ENCODE data around the gene GK. TPM values are rescaled to one million over a fixed set of nuclear protein-coding genes. Genes with fewer than 3 reads are reported as not detected.

Gene GK
- total RNA-seq, 1 experiment from 2014 or later: 9.8 TPM

- no peak overlapping the region for H2AFZ ChIP-seq (ENCODE audit: low read length)
- H3K14ac ChIP-seq (ENCODE audit: insufficient read depth, low read length): no peak overlapping the region
- no peaks in the 10 kb centered on the region for H3K79me2 ChIP-seq (ENCODE audit: insufficient read depth, low read length)
- no peak overlapping the region for H4K91ac ChIP-seq (ENCODE audit: insufficient read length, low read depth, low read length)
- H3K27ac ChIP-seq (ENCODE audit: insufficient read length, low read depth, low read length): no peak overlapping the region
- no peaks in the 10 kb centered on the region for H3K23me2 ChIP-seq (ENCODE audit: insufficient read length, low read depth, low read length, poor library complexity, severe bottlenecking)
- H2BK15ac ChIP-seq (ENCODE audit: low read depth, low read length): no peak overlapping the region
- Mint-ChIP-seq H3K27me3 (ENCODE audit: low read depth) (no peaks in the 10 kb centered on the region), H3K4me1 (no peaks in the 10 kb centered on the region), H3K27ac (no peak overlapping the region), H3K9me3 (peaks cover 0 to 41% of the 10 kb centered on the region in 2 experiments; a peak in 4 of 5 replicates), H3K4me3 (no peak overlapping the region), H3K36me3 (ENCODE audit: insufficient read depth in 1 of 3, low read depth in 3 of 3) (peaks cover 0 to 6% (median 2%) of the 10 kb centered on the region in 3 experiments; a peak in 2 of 7 replicates)
- no peak overlapping the region for H4K8ac ChIP-seq (replicated peaks; ENCODE audit: insufficient read length, low read depth, low read length)
- H3K18ac ChIP-seq (ENCODE audit: insufficient read length, low read depth, low read length): no peak overlapping the region
- no CpG with 5 or more reads among the region's 5 CpGs for WGBS (ENCODE audit: extremely low coverage, insufficient read length, low lambda C conversion rate)
- no peak overlapping the region for H4K5ac ChIP-seq (ENCODE audit: insufficient read length, low read depth, low read length)
- no peaks in the 10 kb centered on the region for H4K20me1 ChIP-seq (ENCODE audit: control insufficient read depth, insufficient read depth, insufficient read length)
- no peak overlapping the region for H3K4ac ChIP-seq (ENCODE audit: low read depth, low read length)
- DNase-seq: peak; percentile 43
- no peaks in the 10 kb centered on the region for H3K79me1 ChIP-seq (ENCODE audit: insufficient read depth, low read depth, low read length, poor library complexity, severe bottlenecking)
- H2BK12ac ChIP-seq (ENCODE audit: insufficient read length, low read depth, low read length): no peak overlapping the region
- H2BK20ac ChIP-seq (ENCODE audit: low read depth, low read length, poor library complexity, severe bottlenecking): no peak overlapping the region
- H3K56ac ChIP-seq (ENCODE audit: insufficient read length, low read depth, low read length): no peak overlapping the region
- H3K9ac ChIP-seq (ENCODE audit: extremely low read depth, insufficient read length, low read length): no peak overlapping the region
- H3K4me1 ChIP-seq (ENCODE audit: insufficient read depth, low read length): no peaks in the 10 kb centered on the region
- H3K27me3 ChIP-seq (ENCODE audit: insufficient read depth, low read length): no peaks in the 10 kb centered on the region
- H3K4me2 ChIP-seq (ENCODE audit: insufficient read depth, insufficient read length, low read length): no peak overlapping the region
- no peaks in the 10 kb centered on the region for H3K9me3 ChIP-seq (ENCODE audit: control insufficient read depth, low read depth, low read length)
- no peak overlapping the region for H2BK5ac ChIP-seq (ENCODE audit: insufficient read length, low read length)
- H2BK120ac ChIP-seq (ENCODE audit: low read depth, low read length, poor library complexity, severe bottlenecking): no peak overlapping the region
- TF ChIP-seq, protein P1, sequence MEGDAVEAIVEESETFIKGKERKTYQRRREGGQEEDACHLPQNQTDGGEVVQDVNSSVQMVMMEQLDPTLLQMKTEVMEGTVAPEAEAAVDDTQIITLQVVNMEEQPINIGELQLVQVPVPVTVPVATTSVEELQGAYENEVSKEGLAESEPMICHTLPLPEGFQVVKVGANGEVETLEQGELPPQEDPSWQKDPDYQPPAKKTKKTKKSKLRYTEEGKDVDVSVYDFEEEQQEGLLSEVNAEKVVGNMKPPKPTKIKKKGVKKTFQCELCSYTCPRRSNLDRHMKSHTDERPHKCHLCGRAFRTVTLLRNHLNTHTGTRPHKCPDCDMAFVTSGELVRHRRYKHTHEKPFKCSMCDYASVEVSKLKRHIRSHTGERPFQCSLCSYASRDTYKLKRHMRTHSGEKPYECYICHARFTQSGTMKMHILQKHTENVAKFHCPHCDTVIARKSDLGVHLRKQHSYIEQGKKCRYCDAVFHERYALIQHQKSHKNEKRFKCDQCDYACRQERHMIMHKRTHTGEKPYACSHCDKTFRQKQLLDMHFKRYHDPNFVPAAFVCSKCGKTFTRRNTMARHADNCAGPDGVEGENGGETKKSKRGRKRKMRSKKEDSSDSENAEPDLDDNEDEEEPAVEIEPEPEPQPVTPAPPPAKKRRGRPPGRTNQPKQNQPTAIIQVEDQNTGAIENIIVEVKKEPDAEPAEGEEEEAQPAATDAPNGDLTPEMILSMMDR (conservative IDR thresholded peaks at IDR 0.05): peak; percentile 86
- no peak overlapping the region for H2AK5ac ChIP-seq (ENCODE audit: insufficient read length, low read length)
- H3K23ac ChIP-seq (ENCODE audit: insufficient read length, low read depth, low read length): no peak overlapping the region
- no peak overlapping the region for H3T11ph ChIP-seq (ENCODE audit: low read length)
These were observed 59.9 kb downstream of the GK start for GRCh38 chrX:30713061-30713525.
